GM04503 (cell line): ENCODE measurements around the gene ZSCAN32.

ENCODE experiments used
- DNase-seq: peaks from one replicate; pipeline ENCODE4 v3.0.0-alpha.2; 2012; ENCODE audit warnings: low read depth

ZSCAN32 gene

GRCh38 chr16:3356118-3356517, 44.7 kb downstream of the ZSCAN32 start:
- DNase-seq: no peak

- no peak for DNase-seq
Measured at GRCh38 chr16:3355589-3355988, 45.2 kb downstream of the ZSCAN32 start, which contains the start of gene OR2C1. Gene OR2C1, plus strand, starts transcription at chr16:3355889. Its CDS starts 52 bp downstream, at chr16:3355941.

GRCh38 chr16:3349175-3349574, 51.6 kb downstream of the ZSCAN32 start:
- DNase-seq: no peak

DNA sequence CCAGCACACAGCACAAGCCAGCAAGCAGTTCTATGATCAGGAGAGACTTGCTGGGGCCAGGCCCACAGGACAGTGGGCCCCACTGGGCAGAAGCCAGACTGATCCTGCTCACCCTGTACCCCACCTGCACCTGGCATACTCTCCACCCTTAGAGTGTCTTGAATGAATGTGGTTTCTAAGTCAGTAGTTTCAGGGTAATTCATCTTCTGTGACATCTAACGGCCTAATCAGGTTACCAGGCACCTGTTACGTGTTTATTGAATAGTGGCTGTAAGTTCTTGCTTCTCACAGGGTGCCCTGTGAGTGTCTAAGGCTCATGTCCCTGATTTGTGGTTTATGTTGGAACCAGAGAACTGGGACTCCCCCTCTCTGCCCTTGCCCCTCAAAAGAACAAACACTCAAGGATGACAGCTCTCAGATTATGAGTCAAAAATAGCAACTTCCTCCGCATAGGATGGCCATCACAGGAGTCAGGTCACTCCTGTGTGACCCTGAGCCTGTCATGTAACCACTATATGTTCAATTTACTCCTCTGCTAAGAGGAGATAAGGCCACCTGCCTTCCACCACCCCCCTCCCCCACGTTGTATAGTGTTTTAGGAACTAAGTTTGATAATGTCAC, 52.1 kb downstream of the ZSCAN32 start:
- DNase-seq: no peak

DNA sequence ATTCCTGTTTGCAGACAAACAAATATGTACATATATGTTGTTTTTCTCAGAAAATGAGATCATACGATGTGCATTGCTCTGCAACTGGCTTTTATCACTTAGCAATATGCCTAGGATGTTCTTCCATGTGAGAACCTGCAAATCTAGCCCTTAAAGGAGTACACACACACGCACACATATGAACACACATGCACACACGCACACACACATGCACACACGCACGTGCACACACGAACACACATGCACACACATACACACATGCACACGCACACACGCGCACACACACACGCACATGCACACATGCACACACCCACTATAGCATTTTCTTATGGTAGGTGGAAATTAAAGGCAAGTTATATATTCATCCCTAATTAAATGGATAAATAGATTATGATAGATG, 53.2 kb downstream of the ZSCAN32 start:
- DNase-seq: no peak

DNA sequence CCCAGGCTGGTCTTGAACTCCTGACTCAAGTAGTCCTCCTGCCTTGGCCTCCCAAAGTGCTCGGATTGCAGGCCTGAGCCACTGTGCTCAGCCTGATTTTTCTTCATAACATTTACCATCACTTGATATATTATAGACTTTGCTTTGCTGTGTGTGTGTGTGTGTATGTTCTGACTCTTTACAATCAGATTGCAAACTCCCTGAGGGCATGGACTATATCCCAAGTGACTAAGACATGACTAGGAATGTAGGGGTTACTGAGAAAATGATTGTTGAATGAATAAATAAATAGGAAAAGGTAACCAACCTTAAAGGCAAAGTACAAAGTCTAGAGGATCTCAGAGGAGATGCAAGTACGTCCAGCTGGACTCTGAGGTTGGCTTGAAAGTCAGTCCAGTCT, 54.8 kb downstream of the ZSCAN32 start:
- no peak for DNase-seq
